ENCODE data around the gene DRAXIN. TPM values are rescaled to one million over a fixed set of nuclear protein-coding genes. Genes with fewer than 3 reads are reported as not detected.

The DRAXIN gene
- polyA plus RNA-seq, 1 donor from 2014 or later, result 33.5 TPM

DNA sequence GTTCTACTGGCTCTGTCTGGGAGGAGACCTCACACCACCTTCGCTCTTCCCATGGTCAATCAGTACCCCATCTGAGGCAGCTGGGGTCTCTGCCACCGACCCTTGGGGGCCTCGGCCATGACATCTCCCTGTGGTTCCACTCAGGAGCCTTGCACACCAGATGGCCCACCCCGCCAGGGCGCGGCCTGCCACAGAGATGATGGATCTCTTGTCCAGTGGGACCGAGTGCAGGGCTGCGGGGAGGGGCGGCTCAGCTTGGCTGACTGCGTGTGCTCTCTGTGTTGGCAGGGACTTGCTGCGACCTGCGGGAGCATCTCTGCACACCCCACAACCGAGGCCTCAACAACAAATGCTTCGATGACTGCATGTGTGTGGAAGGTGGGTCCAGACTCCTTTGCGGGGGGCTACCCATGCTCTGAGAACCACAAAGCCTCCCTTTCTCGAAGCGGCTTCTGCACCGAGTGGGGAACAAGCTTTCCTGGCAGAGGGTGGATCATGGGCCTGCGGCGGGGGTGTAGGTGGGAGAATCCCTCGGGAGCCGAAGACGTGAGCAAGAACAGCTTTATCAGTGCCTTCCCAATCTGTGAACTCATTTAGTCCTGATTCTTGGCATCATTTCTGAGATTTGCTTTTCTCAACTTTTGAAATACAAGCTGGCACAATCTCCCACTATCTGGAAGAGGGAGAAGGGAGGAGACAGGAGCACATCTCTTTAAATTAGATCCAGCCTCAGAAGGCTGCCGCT, 23.5 kb downstream of the DRAXIN start:
- H3K4me3 ChIP-seq (ENCODE audit: low read length), result no peak overlapping the region
- H3F3A ChIP-seq (ENCODE audit: insufficient read depth, low read length, poor library complexity, severe bottlenecking), result no peaks in the 10 kb centered on the region
- no peak overlapping the region for H3K4me2 ChIP-seq (ENCODE audit: low read length)
- H3K9me2 ChIP-seq (ENCODE audit: insufficient read depth, low read length), result no peaks in the 10 kb centered on the region
- H3K9ac ChIP-seq (ENCODE audit: low read length), result no peak overlapping the region
- no peak overlapping the region for H2AFZ ChIP-seq (ENCODE audit: low read depth, low read length)
- no peaks in the 10 kb centered on the region for H3K27me3 ChIP-seq (ENCODE audit: insufficient read depth, low read depth, low read length)
- H4K20me1 ChIP-seq (ENCODE audit: insufficient read depth), result no peaks in the 10 kb centered on the region
- no peaks in the 10 kb centered on the region for H3K9me3 ChIP-seq (ENCODE audit: low read length)
- no peaks in the 10 kb centered on the region for H3K79me2 ChIP-seq (replicated peaks; ENCODE audit: insufficient read depth, low read length)
- no peaks in the 10 kb centered on the region for H3K36me3 ChIP-seq (ENCODE audit: insufficient read depth, low read length)
- TF ChIP-seq TAF1 (IDR thresholded peaks at IDR 0.05; ENCODE audit: low read depth) (no peak), POLR2AphosphoS5 (IDR thresholded peaks at IDR 0.05) (no peak), SMC3 (conservative IDR thresholded peaks at IDR 0.05; ENCODE audit: poor library complexity) (no peak), RAD21 (conservative IDR thresholded peaks at IDR 0.05) (no peak)
- TF ChIP-seq, protein P1, sequence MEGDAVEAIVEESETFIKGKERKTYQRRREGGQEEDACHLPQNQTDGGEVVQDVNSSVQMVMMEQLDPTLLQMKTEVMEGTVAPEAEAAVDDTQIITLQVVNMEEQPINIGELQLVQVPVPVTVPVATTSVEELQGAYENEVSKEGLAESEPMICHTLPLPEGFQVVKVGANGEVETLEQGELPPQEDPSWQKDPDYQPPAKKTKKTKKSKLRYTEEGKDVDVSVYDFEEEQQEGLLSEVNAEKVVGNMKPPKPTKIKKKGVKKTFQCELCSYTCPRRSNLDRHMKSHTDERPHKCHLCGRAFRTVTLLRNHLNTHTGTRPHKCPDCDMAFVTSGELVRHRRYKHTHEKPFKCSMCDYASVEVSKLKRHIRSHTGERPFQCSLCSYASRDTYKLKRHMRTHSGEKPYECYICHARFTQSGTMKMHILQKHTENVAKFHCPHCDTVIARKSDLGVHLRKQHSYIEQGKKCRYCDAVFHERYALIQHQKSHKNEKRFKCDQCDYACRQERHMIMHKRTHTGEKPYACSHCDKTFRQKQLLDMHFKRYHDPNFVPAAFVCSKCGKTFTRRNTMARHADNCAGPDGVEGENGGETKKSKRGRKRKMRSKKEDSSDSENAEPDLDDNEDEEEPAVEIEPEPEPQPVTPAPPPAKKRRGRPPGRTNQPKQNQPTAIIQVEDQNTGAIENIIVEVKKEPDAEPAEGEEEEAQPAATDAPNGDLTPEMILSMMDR (IDR thresholded peaks at IDR 0.05; ENCODE audit: poor library complexity, severe bottlenecking), result no peak
- H3K27ac ChIP-seq (ENCODE audit: low read length), result no peak overlapping the region

DNA sequence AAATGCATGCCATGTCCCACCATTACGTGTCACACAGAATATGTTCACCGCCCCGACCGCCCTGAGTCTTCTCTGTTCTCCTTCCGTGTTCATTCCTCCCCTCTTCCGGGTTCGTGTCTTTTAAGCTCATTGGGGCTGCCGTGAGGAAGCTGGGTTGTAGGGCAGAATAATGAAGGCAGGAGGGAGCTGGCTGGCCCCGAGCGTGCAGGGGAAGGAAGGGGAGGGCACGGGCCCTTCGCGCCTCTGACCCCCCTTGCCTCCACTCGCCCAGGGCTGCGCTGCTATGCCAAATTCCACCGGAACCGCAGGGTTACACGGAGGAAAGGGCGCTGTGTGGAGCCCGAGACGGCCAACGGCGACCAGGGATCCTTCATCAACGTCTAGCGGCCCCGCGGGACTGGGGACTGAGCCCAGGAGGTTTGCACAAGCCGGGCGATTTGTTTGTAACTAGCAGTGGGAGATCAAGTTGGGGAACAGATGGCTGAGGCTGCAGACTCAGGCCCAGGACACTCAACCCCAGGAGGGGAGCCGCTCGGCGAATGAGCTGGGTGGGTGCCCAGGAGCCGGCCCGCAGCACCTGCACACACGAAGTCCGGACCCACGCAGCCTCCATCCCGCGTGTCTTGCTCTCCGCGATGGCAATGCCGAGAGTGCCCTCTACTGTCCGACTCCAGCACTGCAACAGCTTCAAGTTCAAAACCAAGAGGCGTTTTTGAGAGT, 28.0 kb downstream of the DRAXIN start:
- Histone ChIP-seq H3K9me3 (ENCODE audit: low read length) (no peaks in the 10 kb centered on the region), H3K36me3 (ENCODE audit: insufficient read depth, low read length) (no peaks in the 10 kb centered on the region), H3K4me2 (ENCODE audit: low read length) (no peak overlapping the region), H3K79me2 (replicated peaks; ENCODE audit: insufficient read depth, low read length) (no peaks in the 10 kb centered on the region), H4K20me1 (ENCODE audit: insufficient read depth) (no peaks in the 10 kb centered on the region), H3K27me3 (ENCODE audit: insufficient read depth, low read depth, low read length) (no peaks in the 10 kb centered on the region), H3K9ac (ENCODE audit: low read length) (no peak overlapping the region), H2AFZ (ENCODE audit: low read depth, low read length) (no peak overlapping the region), H3F3A (ENCODE audit: insufficient read depth, low read length, poor library complexity, severe bottlenecking) (no peaks in the 10 kb centered on the region), H3K9me2 (ENCODE audit: insufficient read depth, low read length) (no peaks in the 10 kb centered on the region), H3K27ac (ENCODE audit: low read length) (no peak overlapping the region), H3K4me3 (ENCODE audit: low read length) (no peak overlapping the region)
- TF ChIP-seq EZH2 (IDR thresholded peaks at IDR 0.05; ENCODE audit: borderline replicate concordance, insufficient read depth, low read length, poor library complexity, severe bottlenecking) (no peak), EP300 (conservative IDR thresholded peaks at IDR 0.05; ENCODE audit: poor library complexity, severe bottlenecking) (no peak), SMC3 (conservative IDR thresholded peaks at IDR 0.05; ENCODE audit: poor library complexity) (peak; percentile 81), TAF1 (IDR thresholded peaks at IDR 0.05; ENCODE audit: low read depth) (no peak), RAD21 (conservative IDR thresholded peaks at IDR 0.05) (peak; percentile 88), MXI1 (conservative IDR thresholded peaks at IDR 0.05; ENCODE audit: poor library complexity, severe bottlenecking) (peak; percentile 47)
- TF ChIP-seq, protein P2, sequence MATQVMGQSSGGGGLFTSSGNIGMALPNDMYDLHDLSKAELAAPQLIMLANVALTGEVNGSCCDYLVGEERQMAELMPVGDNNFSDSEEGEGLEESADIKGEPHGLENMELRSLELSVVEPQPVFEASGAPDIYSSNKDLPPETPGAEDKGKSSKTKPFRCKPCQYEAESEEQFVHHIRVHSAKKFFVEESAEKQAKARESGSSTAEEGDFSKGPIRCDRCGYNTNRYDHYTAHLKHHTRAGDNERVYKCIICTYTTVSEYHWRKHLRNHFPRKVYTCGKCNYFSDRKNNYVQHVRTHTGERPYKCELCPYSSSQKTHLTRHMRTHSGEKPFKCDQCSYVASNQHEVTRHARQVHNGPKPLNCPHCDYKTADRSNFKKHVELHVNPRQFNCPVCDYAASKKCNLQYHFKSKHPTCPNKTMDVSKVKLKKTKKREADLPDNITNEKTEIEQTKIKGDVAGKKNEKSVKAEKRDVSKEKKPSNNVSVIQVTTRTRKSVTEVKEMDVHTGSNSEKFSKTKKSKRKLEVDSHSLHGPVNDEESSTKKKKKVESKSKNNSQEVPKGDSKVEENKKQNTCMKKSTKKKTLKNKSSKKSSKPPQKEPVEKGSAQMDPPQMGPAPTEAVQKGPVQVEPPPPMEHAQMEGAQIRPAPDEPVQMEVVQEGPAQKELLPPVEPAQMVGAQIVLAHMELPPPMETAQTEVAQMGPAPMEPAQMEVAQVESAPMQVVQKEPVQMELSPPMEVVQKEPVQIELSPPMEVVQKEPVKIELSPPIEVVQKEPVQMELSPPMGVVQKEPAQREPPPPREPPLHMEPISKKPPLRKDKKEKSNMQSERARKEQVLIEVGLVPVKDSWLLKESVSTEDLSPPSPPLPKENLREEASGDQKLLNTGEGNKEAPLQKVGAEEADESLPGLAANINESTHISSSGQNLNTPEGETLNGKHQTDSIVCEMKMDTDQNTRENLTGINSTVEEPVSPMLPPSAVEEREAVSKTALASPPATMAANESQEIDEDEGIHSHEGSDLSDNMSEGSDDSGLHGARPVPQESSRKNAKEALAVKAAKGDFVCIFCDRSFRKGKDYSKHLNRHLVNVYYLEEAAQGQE (IDR thresholded peaks at IDR 0.05; ENCODE audit: borderline replicate concordance), result no peak
- TF ChIP-seq, protein P1 (IDR thresholded peaks at IDR 0.05; ENCODE audit: poor library complexity, severe bottlenecking), result peak; percentile 93

Data from neural cell (in vitro differentiated cells).